Endothelial cell of umbilical vein (primary cell): ENCODE results near the gene ATP9B. TPM values are rescaled to one million over a fixed set of nuclear protein-coding genes. Genes with fewer than 3 reads are reported as not detected.
A peak's percentile ranks its signal among the peaks of the same experiment; 100 is the strongest.

Experiments used
- BruUV-seq: library from RNA; stranded (reverse); fragments of 400-500 nt; replicated peaks from 2 replicates; lab custom pipeline; 2021; lab: Mats Ljungman, UMichigan
- CTCF ChIA-PET: fragments of 300-600, 350-600 bp; sonication (Branson Sonifier 250); formaldehyde crosslinking; loops from one replicate; lab custom pipeline; 2021; ENCODE audit warnings: antibody characterized with exemption, inconsistent platforms; lab: Charles Lee
- POLR2A ChIA-PET: fragments of 300-600, 350-600 bp; sonication (Branson Sonifier 250); formaldehyde crosslinking; loops from one replicate; lab custom pipeline; 2021; ENCODE audit warnings: antibody characterized with exemption, inconsistent platforms; lab: Charles Lee
- DNase-seq: peaks from one replicate; pipeline ENCODE4 v3.0.0-alpha.2; 2011; ENCODE audit warnings: low read depth, low spot score
- FAIRE-seq: peaks from 2 replicates; lab custom pipeline; 2011; peaks lifted over from hg19 to GRCh38; lab: Jason Lieb, UNC
- H2AFZ ChIP-seq: 2 replicates; pipeline ENCODE4 v1.6.0; 2012; ENCODE audit warnings: low read depth, low read length, control low read depth, inconsistent platforms
- H3K27ac ChIP-seq: 2 replicates; pipeline ENCODE4 v1.5.1; 2011; ENCODE audit warnings: low read depth, mild to moderate bottlenecking, control low read depth, low read length, moderate library complexity; ENCODE audit not compliant: insufficient read depth
- H3K27me3 ChIP-seq, 2 experiments: 2 replicates each; pipeline versions ENCODE4 v1.6.0 to v1.6.1; 2011; ENCODE audit warnings: low read length in 2 of 2, mixed read lengths in 1 of 2; ENCODE audit not compliant: control insufficient read depth in 2 of 2, insufficient read depth in 2 of 2
- H3K36me3 ChIP-seq, 2 experiments: 2 replicates in 1 of 2; 3 replicates in 1 of 2; pipeline ENCODE4 v1.5.1; 2011; ENCODE audit warnings: low read length in 2 of 2, mild to moderate bottlenecking in 1 of 2, moderate library complexity in 1 of 2; ENCODE audit not compliant: control insufficient read depth in 2 of 2, insufficient read depth in 2 of 2; ENCODE audit errors: extremely low read depth in 1 of 2
- H3K4me1 ChIP-seq: 3 replicates; pipeline ENCODE4 v1.5.1; 2011; ENCODE audit warnings: mild to moderate bottlenecking, low read length; ENCODE audit not compliant: control insufficient read depth, insufficient read depth; ENCODE audit errors: extremely low read depth
- H3K4me2 ChIP-seq: 2 replicates; pipeline ENCODE4 v1.6.1; 2011; ENCODE audit warnings: low read length, control low read depth, mixed read lengths; ENCODE audit not compliant: insufficient read depth
- H3K4me3 ChIP-seq, 3 experiments: fragments of 200-600 bp in 1 of 3; sonication (generic), shearing (Covaris generic) in 1 of 3; replicated peaks in 1 of 3; 2 replicates each; pipeline ENCODE4 v1.5.1; 2011 to 2016; ENCODE audit warnings: control low read depth in 3 of 3, low read length in 3 of 3, mild to moderate bottlenecking in 2 of 3, inconsistent platforms in 1 of 3, low read depth in 1 of 3, moderate library complexity in 1 of 3; ENCODE audit not compliant: insufficient read depth in 1 of 3
- H3K79me2 ChIP-seq: 2 replicates; pipeline ENCODE4 v1.6.0; 2012; ENCODE audit warnings: low read length, inconsistent platforms; ENCODE audit not compliant: control insufficient read depth, insufficient read depth
- H3K9ac ChIP-seq: replicated peaks from 2 replicates; pipeline ENCODE3; 2011; ENCODE audit warnings: low read length, control low read depth; ENCODE audit not compliant: insufficient read depth; ENCODE audit errors: extremely low read depth
- H3K9me1 ChIP-seq: replicated peaks from 3 replicates; pipeline ENCODE4 v1.6.0; 2011; ENCODE audit warnings: mild to moderate bottlenecking, low read length; ENCODE audit not compliant: control insufficient read depth, insufficient read depth; ENCODE audit errors: extremely low read depth
- H3K9me3 ChIP-seq: replicated peaks from 2 replicates; pipeline ENCODE4 v1.5.1; 2012; ENCODE audit warnings: low read length, inconsistent platforms; ENCODE audit not compliant: control insufficient read depth, insufficient read depth
- H4K20me1 ChIP-seq: replicated peaks from 2 replicates; pipeline ENCODE3; 2011; ENCODE audit warnings: mild to moderate bottlenecking, low read length; ENCODE audit not compliant: control insufficient read depth, insufficient read depth; ENCODE audit errors: extremely low read depth
- EZH2 ChIP-seq: IDR thresholded peaks from 2 replicates; pipeline ENCODE4 v1.6.1; 2012; ENCODE audit warnings: borderline replicate concordance, low read depth, mild to moderate bottlenecking, moderate library complexity, low read length, inconsistent platforms; ENCODE audit not compliant: severe bottlenecking
- FOS ChIP-seq: IDR thresholded peaks from 2 replicates; pipeline ENCODE4 v1.6.1; 2011; ENCODE audit warnings: mild to moderate bottlenecking, low read length, moderate library complexity, borderline replicate concordance; ENCODE audit not compliant: insufficient read depth
- GATA2 ChIP-seq: IDR thresholded peaks from 2 replicates; pipeline ENCODE4 v1.7.0; 2011; ENCODE audit warnings: low read depth, mild to moderate bottlenecking, moderate library complexity, mixed read lengths, low read length; ENCODE audit not compliant: insufficient read length, insufficient read depth
- JUN ChIP-seq: IDR thresholded peaks from 2 replicates; pipeline ENCODE4 v1.6.1; 2011; ENCODE audit warnings: borderline replicate concordance, low read depth; ENCODE audit not compliant: insufficient read length, insufficient read depth
- MYC ChIP-seq: IDR thresholded peaks from one replicate; pipeline ENCODE4 v1.6.1; 2011; ENCODE audit warnings: mild to moderate bottlenecking, low read depth, low read length
- POLR2A ChIP-seq: IDR thresholded peaks from 2 replicates; pipeline ENCODE4 v1.6.1; 2012; ENCODE audit warnings: low read depth, mild to moderate bottlenecking, control low read depth, low read length
- POLR2AphosphoS5 ChIP-seq: IDR thresholded peaks from 2 replicates; pipeline ENCODE4 v1.6.1; 2012; ENCODE audit warnings: low read depth, mild to moderate bottlenecking, control low read depth, low read length, moderate library complexity; ENCODE audit not compliant: insufficient read depth
- dilution Hi-C: fragments of 300-500 bp; cut with MboI; formaldehyde crosslinking; loops from one replicate; pipeline ENCODE4 v1.15.0; 2019; ENCODE audit warnings: low sequenced_read_pairs; ENCODE audit not compliant: extremely low pct_ligation_motif_present
- intact Hi-C: fragments of 100-400 bp; cut with micrococcal nuclease; formaldehyde crosslinking; loops from one replicate; pipeline ENCODE4 v1.10.0; 2022
- polyA plus RNA-seq, 4 experiments: library from polyadenylated mRNA; depleted of rRNA in 3 of 4; stranded (reverse) in 3 of 4; unstranded in 1 of 4; fragments of >200 nt; gene quantifications; 2 replicates each; pipeline versions ENCODE4 v1.2.1 to v1.2.3, GENCODE V29; 2011 to 2012; ENCODE audit warnings: missing spikeins in 1 of 4
- total RNA-seq: library from RNA; stranded (reverse); gene quantifications from 2 replicates; pipeline ENCODE4 v1.2.3, GENCODE V29; 2021
- TF ChIP-seq, protein P1 (sequence below), 2 donors: IDR thresholded peaks; 1 replicate in 1 of 2; 2 replicates in 1 of 2; pipeline ENCODE4 v1.5.1; 2011; ENCODE audit warnings: low read length in 2 of 2, mild to moderate bottlenecking in 2 of 2, moderate library complexity in 2 of 2, control low read depth in 1 of 2, inconsistent platforms in 1 of 2, low read depth in 1 of 2; ENCODE audit not compliant: insufficient read depth in 1 of 2; ENCODE audit errors: extremely low read depth in 1 of 2
- TF ChIP-seq, protein P2 (sequence below): IDR thresholded peaks from 2 replicates; pipeline ENCODE4 v1.6.1; 2011; ENCODE audit not compliant: insufficient read depth, insufficient read length

The ATP9B gene
- total and polyA plus RNA-seq, 2 donors (not counting 3 experiments of a cell fraction or from before 2014, with no cell fraction given): 14.6 to 18.2 TPM

DNA sequence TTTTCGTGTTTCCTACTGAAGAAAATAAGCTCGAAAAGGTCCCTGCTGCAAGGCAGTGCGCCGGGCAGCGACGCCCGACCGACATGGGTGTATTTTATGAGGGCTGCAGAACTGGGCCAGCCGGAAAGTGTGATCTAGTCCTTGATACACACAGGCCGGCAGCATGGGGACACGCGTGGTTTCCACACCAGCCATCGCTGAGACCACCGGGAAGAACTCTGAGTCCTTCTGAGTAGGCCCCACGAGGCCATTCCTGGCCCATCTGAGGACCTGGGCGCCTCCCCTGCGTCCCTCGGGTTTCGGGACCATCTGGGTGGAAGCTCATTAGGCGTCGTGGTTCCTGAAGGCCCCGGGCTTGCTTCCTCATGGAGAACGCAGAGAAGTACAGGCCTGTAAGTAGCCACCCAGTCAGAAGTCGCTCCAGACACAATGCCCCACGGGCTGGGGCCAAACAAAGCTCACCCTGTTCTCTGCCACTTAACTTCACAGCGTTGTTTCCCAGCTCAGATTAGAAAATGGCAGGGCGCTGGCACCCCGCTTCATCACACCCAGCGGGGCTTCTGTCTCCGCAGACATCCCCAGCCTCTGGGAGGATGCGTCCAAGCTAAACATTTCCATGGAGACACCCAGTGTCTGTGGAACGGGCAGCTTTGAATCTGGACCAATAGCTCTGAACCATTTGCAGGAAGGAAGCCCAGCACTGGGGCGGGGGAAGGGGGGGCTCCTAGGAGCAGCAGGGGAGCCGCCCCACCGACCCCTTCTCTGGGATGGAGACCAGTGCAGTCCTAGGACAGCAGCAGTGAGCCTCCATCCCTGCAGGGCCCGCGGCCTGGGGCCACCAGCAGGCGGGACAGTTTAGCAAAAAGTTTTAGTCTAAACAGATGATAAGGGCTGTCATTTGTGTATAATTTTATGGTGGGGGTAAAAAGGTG is 328.9 kb downstream of the ATP9B start:
- peak; percentile 60 for DNase-seq
- H3K4me3 ChIP-seq: peak overlapping the region in 2 of 3 experiments; percentile 43 to 69
- intact Hi-C loops: no loop called here

More for the DNA sequence above, 328.9 kb downstream of the ATP9B start:
- no peaks in the 10 kb centered on the region for H3K36me3 ChIP-seq
- H3K9me3 ChIP-seq: no peaks in the 10 kb centered on the region
- no peaks in the 10 kb centered on the region for H4K20me1 ChIP-seq
- ChIA-PET CTCF (interaction anchor here (0.8 to 3.5 kb wide), 8 partner anchors 13 to 131 kb away, joined by 3 to 32 read pairs (median 5); no protein-coding TSS in a partner anchor), POLR2A (no interaction called here)
- dilution Hi-C loops: no loop called here
- no peak for TF ChIP-seq GATA2
- TF ChIP-seq EZH2: no peak
- TF ChIP-seq MYC: no peak
- TF ChIP-seq, protein P1, sequence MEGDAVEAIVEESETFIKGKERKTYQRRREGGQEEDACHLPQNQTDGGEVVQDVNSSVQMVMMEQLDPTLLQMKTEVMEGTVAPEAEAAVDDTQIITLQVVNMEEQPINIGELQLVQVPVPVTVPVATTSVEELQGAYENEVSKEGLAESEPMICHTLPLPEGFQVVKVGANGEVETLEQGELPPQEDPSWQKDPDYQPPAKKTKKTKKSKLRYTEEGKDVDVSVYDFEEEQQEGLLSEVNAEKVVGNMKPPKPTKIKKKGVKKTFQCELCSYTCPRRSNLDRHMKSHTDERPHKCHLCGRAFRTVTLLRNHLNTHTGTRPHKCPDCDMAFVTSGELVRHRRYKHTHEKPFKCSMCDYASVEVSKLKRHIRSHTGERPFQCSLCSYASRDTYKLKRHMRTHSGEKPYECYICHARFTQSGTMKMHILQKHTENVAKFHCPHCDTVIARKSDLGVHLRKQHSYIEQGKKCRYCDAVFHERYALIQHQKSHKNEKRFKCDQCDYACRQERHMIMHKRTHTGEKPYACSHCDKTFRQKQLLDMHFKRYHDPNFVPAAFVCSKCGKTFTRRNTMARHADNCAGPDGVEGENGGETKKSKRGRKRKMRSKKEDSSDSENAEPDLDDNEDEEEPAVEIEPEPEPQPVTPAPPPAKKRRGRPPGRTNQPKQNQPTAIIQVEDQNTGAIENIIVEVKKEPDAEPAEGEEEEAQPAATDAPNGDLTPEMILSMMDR (IDR thresholded peaks at IDR 0.05; ENCODE audit: extremely low read depth in 1 of 2, insufficient read depth in 1 of 2, low read depth in 1 of 2, low read length in 2 of 2): no peak
- TF ChIP-seq POLR2AphosphoS5: no peak
- TF ChIP-seq POLR2A: no peak
- TF ChIP-seq FOS: no peak
- TF ChIP-seq, protein P2, sequence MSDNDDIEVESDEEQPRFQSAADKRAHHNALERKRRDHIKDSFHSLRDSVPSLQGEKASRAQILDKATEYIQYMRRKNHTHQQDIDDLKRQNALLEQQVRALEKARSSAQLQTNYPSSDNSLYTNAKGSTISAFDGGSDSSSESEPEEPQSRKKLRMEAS: no peak
- TF ChIP-seq JUN: no peak
- H3K4me1 ChIP-seq: peaks cover 49% of the 10 kb centered on the region
- H3K9ac ChIP-seq: peak overlapping the region; percentile 81
- BruUV-seq: no TSS peak
- no peaks in the 10 kb centered on the region for H3K9me1 ChIP-seq
- no peaks in the 10 kb centered on the region for H3K27me3 ChIP-seq
- FAIRE-seq: peak; percentile 81
- H3K79me2 ChIP-seq: peaks cover 5% of the 10 kb centered on the region
- H2AFZ ChIP-seq: peak overlapping the region; percentile 46
- H3K27ac ChIP-seq: peak overlapping the region; percentile 49
- H3K4me2 ChIP-seq: peak overlapping the region; percentile 76
